ENCODE results near the gene ARID1B.

GRCh38 chr6:157232161-157232895, 455.1 kb downstream of the ARID1B start:
- no peak for TF ChIP-seq CTCF (IDR thresholded peaks at IDR 0.05; ENCODE audit: low read length)
- no peak for TF ChIP-seq EZH2 (IDR thresholded peaks at IDR 0.05; ENCODE audit: borderline replicate concordance, low read length)

All from OCI-LY1 (cell line).